GM18858 (cell line): ENCODE data around the gene LEPROT.
"Not testable (repeated sequence)": the region's sequence is repeated elsewhere in the genome, so short reads cannot be mapped to it uniquely, and the experiment has no call there.

Experiments
- ATAC-seq: cut with Tn5 transposase; IDR thresholded peaks from one replicate; pipeline ENCODE4 v1.9.1; 2021; ENCODE audit not compliant: unreplicated experiment

Gene LEPROT, protein sequence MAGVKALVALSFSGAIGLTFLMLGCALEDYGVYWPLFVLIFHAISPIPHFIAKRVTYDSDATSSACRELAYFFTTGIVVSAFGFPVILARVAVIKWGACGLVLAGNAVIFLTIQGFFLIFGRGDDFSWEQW

DNA sequence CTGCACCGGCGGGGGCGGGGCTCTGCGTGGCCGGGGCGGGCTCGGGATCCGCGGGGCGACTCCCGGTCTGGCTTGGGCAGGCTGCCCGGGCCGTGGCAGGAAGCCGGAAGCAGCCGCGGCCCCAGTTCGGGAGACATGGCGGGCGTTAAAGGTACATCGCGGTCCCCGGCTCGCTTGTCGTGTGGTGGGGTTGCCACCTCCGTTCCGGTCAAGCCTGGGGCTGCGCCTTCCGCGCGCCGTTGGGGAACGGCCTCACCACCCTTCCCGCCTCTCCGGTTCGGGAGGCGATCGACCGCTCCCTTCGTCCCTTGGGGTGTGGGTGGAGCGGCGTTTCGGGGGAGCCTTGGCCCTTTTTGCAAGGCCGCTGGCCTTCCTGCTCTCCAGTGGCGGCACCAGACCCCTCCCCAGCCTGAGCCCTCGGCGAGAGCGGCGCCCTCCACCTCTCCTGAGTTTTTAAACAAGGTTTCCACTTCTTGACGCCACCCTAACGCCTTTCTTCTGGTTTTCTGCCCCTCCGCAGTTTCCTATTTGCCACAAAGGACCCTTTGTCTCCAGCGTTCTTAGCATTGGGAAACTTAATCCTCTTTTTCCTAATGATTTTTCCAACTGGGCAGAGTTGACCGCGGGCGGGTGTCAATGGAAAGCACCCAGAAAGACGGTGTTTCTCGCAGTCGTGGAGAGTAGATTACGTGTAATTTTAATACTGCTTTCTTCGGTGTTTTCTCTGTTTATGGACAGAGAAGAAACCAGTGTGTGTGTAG lies at the start of gene LEPROT, which contains the start of gene LEPR:
TSS of gene LEPROT (plus strand) at position 79 of the 761 bp plus-strand sequence. CDS start at position 136, 57 bp downstream.
TSS of gene LEPR (plus strand) at position 79 of the 761 bp plus-strand sequence. CDS start 144,898 bp downstream, outside the sequence.
- no peak for ATAC-seq

DNA sequence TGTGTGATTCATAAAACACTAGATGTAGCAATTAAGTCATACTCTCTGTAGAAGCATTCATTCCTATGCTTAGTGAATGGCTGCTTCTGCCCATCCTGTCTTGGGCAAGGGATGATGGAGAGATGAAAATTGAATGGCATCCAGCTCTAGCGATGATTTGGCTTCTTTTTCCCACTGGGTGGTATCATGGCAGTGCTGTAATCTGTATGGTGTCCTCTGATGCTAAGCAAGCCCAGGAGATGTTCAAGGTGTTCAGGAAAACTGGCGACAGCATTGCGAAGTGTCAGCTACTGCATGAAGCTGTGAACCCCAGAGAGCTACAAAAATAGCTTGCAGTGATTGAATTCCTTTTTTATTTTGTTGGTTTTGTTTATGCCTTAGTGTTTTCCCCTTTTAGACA lies 48.9 kb upstream of the LEPROT start:
- ATAC-seq, result no peak

DNA sequence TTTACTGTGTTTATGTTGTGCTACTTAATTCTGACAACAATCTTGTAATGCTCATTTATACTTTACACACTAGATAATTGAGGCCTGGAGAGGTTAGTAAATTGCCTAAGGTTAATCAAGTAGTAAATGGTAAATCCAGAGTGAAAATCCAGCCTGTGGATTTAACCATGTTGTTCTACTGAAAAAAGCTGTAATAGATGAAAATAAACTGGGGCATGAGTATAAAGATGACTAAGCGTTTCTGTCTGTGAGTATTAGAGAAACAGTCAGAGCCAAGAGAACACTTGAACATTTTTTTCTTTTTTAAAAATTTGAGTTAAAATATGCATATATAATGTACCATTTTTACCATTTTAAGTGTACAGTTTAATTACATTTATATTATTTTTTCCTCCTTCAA lies 47.9 kb upstream of the LEPROT start:
- no peak for ATAC-seq

DNA sequence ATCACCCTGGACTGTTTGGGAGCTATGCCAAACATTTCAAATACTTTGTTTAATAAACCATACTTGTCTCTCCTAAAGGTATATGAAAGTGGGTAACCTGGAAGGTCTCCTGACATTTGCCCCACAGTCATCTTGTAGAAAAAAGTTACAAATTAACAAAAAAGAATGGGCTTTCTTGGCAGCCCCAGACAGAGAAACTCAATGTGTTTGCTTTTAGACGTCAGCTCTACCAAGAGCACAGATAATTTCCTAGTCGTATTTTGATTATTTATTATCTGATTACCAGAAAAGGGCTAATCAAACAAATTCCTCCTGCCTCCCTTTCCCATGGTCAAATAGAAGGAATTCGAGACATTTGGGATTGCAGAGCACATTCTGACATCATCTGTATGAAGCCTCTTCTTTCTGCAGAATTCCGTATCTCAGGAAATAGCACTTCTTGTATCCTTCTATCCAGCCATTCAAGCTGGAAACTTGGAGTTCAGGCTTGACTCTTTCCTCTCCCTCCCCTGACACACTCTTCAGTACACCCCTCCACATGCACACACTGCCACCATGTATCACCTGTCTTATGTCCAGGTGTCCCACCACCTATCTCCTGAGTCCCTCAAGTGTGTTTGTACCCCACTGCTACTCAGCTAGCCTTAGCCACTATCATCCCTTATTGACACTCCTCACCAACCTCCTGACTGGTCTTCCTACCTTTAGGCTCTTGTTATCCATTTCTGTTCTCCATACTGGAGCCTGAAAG lies 42.8 kb upstream of the LEPROT start:
- ATAC-seq, result no peak

DNA sequence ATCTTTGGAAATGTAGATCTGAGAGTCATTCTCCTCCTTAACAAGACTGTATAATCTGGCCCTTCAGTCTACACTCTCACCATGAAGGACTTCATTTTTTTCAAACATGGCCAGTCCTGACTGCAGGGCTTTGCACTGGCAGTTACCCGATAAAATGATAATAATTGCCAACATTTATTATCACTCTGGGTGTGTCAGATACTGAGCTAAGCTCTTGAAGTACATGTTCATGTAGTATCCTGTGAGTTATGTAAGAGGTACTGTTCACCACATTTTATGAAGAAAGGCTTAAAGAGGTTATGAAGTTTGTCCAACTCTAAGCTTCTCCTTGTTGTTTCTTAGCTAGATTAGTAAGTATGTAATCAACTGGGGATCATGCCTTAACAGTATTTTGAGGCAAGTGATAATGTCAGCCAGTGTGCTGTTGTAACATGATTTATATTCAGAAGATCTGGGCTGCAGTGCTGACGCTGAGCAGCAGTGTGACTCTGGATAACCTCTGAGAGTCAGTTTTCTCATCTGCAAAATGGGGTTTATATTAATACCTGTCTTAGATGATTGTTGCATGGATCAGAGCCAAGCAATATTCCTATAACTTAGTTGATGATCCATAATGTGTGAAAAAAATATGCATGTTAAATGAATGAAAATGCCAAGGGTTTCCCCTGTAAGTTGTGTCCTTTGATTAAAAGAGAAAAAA lies 42.1 kb upstream of the LEPROT start:
- ATAC-seq, result no peak

DNA sequence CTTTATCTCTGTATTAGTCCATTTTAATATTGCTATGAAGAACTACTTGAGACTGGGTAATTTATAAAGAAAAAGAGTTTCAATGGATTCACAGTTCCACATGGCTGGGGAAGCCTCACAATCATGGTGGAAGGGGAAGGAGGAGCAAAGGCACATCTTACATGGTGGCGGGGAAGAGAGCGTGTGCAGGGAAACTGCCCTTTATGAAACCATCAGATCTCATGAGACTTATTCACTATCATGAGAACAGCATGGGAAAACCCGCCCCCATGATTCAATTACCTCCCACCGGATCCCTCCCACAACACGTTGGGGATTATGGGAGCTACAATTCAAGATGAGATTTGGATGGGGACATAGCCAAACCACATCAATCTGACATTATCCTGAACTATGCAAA lies 36.0 kb upstream of the LEPROT start:
- not testable (repeated sequence) for ATAC-seq

DNA sequence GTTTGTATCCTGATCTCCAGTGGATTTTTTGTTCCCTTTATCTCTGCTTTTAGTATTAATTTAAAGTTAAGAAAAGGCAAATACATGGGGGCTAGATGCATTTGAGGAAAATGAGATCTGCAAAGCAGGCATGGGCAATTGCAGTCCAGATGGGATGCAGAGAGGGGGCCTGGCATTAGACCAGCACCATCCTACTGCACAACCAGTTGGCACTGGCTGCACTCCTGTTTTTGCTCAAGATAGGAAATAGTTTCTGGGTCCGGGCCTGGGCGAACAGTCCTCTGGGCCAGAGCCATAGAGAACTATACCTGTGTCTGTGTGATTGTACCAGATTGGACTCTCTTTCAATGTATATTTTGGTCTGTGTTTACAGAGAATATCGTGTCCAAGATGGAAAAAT lies 34.0 kb upstream of the LEPROT start:
- no peak for ATAC-seq

DNA sequence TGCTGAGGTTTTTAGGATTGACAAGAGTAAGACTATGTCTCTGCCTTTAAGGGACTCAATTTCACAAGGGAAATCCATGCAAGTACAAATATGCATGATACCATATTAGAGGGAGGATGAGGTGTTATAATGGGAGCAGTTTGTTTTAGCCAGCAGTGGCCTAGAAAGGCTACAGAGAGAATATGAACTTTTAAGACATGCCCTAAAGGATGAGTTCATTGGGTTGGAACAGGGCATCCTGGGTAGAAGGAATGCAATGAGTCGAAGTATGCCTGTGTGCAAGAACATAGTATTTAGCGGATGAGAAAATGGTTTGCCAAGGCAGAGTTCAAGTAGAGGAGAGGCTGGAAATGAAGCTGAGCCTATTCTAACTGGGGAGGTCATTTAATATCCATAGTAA lies 32.6 kb upstream of the LEPROT start:
- no peak for ATAC-seq

DNA sequence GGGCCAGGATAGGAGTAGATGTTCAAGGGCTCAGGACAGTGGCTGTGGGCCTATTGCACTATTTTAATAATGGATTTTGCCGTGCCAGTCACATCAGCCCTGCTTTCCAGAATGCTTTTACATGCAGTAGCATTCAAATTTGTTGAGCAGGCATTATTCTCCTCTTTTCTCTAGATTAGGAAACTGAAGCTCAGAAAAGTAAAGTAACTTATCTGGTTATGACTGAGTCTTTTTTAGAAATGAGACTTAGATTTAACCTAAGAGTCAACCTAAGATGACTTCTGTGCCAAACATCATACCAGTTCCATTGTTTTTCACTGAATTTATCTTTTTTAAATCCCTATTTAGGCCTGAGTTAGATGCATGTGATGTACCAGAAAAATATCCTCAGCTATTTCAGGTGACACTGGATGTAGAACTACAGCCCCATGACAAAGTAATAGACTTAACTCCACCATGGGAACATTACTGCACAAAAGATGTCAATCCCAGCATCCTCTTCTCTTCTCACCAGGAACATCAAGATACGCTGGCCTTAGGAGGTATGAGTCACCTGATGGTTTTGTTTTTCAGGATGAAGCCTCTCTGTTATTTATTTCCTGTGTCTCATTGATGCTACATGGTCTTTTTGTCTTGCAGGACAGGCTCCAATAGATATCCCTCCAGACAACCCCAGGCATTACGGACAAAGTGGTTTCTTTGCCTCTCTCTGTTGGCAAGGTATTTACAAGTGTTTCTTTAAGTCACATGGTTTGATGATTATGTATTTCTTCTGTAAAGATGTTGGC lies 31.4 kb upstream of the LEPROT start:
- no peak for ATAC-seq

DNA sequence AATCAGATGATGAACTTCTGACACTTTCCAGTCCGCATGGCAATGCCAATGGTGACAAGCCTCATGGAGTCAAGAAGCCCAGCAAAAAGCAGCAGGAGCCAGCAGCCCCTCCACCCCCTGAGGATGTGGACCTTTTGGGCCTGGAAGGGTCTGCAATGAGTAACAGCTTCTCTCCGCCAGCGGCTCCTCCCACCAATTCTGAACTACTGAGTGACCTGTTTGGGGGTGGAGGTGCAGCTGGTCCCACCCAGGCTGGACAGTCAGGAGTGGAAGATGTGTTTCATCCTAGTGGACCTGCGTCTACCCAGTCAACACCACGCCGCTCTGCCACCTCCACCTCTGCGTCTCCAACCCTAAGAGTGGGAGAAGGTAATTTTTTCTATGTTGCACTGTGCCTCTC lies 28.0 kb upstream of the LEPROT start:
- ATAC-seq, result no peak

DNA sequence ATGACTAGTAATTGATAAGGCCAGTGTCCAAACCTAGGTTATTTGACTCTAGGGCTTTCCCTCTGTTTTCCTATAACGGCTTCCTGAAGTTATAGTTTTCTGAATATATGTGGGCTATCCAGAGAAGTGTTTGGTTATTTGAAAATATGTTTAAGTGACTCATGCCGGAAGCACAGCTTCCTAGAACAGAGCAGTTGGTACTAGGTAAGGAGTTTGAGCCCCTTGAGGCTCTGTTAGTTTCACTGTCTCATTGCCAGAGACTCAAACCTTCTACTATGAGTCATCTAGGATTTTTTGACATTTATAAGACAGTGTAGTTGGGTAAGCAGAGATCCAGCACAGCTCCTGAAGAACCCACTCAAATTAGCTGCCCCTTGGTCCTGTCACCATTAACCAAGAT lies 27.1 kb upstream of the LEPROT start:
- peak; percentile 91 for ATAC-seq

DNA sequence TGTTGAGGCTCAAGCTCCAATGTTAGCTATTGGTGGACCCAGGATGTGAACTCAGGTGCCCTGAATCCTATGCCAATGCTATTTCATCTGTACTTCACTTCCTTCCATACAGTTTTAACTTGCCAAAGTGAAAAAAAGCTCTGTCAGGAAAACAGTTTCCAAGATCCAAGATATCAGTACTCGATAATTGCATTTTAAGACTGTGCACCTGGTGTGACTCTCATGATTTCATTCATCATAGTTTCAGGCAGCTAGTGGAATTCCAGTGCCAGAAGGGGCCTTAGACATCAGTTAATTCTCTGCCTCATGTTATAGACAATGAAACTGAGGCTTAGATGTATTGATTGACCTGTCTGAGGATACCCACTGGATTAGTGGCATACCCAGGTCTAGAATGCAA lies 26.5 kb upstream of the LEPROT start:
- ATAC-seq, result no peak

DNA sequence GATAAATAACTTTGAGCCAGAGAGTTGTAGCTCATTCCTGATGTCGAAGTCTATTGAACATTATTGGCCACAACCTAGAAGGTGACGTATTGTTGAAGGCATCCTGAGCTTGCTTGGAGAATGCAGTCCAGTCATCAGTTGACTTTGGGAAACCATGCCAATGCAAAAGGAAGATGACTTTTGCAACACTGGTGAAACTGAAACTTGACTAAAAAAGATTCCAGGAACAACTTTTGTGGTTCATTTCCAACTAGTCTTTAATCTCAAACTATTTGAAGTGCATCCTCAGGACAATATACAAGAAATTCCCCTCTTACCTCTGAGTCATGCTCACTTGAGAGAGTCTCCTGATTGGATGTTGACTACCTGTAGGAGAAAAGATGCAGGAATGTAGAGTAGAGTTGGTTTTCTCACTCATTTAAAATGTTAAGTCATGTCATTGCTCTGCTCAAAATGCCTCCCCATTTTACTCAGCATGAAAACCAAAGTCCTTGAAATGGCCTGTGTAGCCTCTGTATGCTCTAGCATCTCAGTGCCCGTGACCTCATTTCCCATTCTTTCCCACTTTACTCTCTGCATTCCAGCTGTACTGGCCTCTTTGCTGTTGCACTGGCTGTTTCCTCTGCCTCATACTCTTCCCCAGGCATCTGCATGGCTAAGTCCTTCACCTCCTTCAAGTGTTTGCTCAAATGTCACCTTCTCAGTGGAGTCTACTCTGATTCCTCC lies 24.4 kb upstream of the LEPROT start:
- no peak for ATAC-seq

DNA sequence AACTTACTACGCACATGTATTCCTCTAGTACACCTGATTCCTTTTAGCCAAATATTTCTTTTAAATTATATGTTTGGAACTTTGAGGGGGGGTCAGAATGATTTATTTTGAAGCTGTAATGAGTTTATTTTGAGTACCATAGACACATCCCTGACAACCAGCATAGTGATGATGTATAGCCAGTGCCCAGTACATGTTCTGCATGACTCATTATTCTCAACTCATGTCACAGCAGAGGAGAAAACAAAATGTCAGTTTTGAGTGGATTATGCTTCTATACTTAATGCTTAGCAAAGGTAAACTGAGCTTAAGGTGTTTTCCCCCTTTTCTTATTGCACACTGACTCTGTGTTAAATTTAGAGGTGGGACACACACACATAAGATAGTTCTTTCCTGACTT lies 22.4 kb upstream of the LEPROT start:
- ATAC-seq, result no peak

DNA sequence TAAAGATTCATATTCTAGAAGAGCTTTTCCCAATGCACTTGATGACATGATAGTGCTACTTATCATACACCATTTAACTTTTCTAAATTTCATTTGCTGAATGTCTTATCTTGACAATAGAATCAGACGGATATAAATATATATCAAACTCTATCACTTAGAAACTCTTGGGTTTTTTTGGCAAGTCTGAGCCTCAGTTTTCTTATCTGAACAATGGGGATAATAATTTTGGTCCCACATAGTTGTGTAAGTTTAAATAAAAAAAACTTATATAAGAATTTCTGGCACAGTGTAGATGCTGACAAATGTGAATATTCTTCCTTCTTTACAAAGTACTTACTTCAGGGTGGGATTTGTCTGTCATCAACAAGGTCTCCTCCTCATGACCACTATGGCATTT lies 21.5 kb upstream of the LEPROT start:
- no peak for ATAC-seq

DNA sequence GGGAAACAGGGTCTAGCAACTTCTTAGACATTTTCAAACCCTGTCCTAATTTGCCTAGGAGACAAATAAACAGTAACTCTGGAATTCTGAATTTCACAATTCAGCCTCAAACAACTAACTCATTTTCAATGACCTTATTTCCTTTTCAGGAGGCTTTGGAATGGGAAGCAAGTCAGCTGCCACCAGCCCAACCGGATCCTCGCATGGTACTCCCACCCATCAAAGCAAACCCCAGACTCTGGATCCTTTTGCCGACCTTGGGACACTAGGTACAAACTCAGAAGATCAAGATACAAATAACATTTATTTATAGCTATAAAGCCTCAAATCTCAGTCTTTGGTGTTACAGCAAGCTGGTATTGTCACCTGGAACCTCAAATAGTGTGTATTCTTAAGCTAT lies 18.9 kb upstream of the LEPROT start:
- ATAC-seq, result no peak

DNA sequence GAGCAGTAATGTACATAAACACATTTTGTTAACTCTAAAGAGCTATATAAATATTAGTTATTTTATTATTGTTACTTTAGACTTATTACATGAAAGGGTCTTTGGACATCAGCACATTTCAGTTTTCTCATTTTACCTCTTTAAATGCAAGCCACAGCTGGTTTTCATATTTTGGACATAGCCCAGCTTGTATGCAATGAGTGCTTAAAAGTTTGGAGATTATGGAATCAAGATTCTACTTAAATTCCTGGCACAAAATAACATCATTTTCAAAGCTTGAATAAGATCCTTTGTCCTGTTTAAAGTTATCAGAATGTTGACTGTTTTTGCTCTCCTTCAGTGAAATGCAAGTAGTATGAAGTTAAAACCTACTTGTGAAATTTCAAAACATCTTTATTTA lies 15.5 kb upstream of the LEPROT start:
- no peak for ATAC-seq

DNA sequence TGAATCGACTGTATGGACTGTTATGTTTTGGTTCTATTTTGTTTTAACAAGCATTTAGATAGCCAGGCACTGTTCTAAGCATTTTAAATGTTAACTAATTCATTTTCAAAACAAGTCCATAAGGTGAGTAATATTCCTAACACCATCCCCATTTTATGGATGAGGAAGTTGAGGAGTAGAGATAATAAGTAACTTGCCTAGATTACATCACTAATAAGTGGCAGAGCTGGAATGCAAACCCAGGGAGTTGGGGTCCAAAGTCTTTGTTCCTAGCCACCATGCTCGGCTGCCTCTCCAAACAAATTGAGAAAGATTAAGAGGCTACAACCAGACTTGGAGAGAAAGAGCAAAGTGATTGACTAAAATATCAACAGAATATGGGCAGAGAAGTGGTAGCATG lies 12.6 kb upstream of the LEPROT start:
- no peak for ATAC-seq

DNA sequence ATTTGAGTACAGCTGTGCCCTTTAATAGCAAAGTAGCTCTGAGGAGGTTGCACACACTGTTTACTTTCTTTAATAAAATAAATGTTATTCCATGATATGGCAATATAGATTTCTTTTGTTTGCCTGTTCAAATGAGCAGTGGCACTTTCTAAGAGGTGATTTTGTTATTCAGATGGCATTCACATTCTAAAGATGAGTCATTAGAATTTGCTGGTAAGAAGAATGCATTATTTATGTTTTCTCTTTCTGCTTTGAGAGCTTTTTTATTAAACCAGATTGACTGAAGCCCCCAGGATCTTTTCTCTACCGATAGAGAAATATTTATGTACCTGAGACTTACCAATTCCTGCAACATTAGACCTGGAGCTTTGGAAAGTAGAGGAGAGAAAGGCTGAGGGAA lies 11.2 kb upstream of the LEPROT start:
- ATAC-seq, result no peak

DNA sequence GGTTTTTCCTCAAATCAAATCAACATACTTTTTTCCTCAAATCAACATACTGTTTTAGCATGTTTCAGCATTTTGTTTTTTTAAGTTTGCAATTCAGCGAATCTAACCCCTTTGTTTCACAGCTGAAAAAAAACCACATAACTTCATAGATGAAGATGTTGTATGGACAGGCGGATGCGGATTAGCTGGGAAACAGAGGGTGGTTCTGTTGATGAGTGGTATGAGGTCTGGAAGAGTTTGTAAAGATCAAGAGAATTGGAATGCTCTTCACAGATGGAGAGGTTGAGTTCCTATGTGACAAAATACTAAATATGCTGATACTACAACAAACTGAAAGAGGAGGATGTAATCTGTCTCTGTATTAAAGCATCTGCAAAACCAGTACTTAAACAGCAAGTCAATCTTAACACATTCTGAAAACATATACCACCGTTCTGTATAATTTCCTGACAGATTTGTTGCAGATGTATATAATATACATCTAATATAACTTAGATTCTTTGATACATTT lies 10.6 kb upstream of the LEPROT start:
- ATAC-seq, result no peak
